Suprapubic skin (tissue), 4 donors: ENCODE measurements around the gene MALRD1.

Source experiments
- CTCF ChIP-seq, 2 donors: fragments of 200-600 bp in 1 of 2; fragments of 450-650 bp in 1 of 2; sonication (generic) in 1 of 2; IDR thresholded peaks; one replicate each; pipeline ENCODE4 v1.5.1; 2016 to 2019; ENCODE audit warnings: antibody characterized with exemption in 2 of 2, mild to moderate bottlenecking in 1 of 2, moderate library complexity in 1 of 2
- POLR2A ChIP-seq, 2 donors: fragments of 450-650 bp; IDR thresholded peaks; one replicate each; pipeline ENCODE4 v1.6.1; 2017; ENCODE audit warnings: antibody characterized with exemption in 2 of 2, mild to moderate bottlenecking in 2 of 2, moderate library complexity in 2 of 2
- POLR2AphosphoS5 ChIP-seq, 3 donors: sonication (generic); formaldehyde crosslinking; IDR thresholded peaks; one replicate each; pipeline ENCODE4 v1.6.1; 2017; ENCODE audit warnings: antibody characterized with exemption in 3 of 3

GRCh38 chr10:19683356-19683755, 634.8 kb downstream of the MALRD1 start:
- TF ChIP-seq POLR2A (IDR thresholded peaks at IDR 0.05) (no peak), CTCF (IDR thresholded peaks at IDR 0.05) (no peak), POLR2AphosphoS5 (IDR thresholded peaks at IDR 0.05) (no peak)
